Upper lobe of right lung (tissue), 1 donor: ENCODE measurements around the gene UBXN2A. TPM values are rescaled to one million over a fixed set of nuclear protein-coding genes. Genes with fewer than 3 reads are reported as not detected.
"Not testable (repeated sequence)": the region's sequence is repeated elsewhere in the genome, so short reads cannot be mapped to it uniquely, and the experiment has no call there.

Source experiments
- ATAC-seq: fragments of 200-7000 bp; cut with Tn5 transposase; one replicate; pipeline ENCODE4 v1.9.1; 2020; ENCODE audit warnings: mild to moderate bottlenecking, moderate library complexity
- DNase-seq: peaks from one replicate; pipeline ENCODE4 v3.0.0-alpha.2; 2020
- H3K27ac ChIP-seq: fragments of 200-600 bp; one replicate; pipeline ENCODE4 v1.8.0; 2022
- H3K27me3 ChIP-seq: fragments of 200-600 bp; one replicate; pipeline ENCODE4 v1.8.0; 2022; ENCODE audit warnings: mild to moderate bottlenecking
- H3K36me3 ChIP-seq: fragments of 200-600 bp; one replicate; pipeline ENCODE4 v1.8.0; 2022
- H3K4me1 ChIP-seq: fragments of 200-600 bp; one replicate; pipeline ENCODE4 v1.8.0; 2022
- H3K4me3 ChIP-seq: fragments of 200-600 bp; one replicate; pipeline ENCODE4 v1.8.0; 2022; ENCODE audit warnings: mild to moderate bottlenecking
- H3K9me3 ChIP-seq: fragments of 200-600 bp; one replicate; pipeline ENCODE4 v1.8.0; 2022
- CTCF ChIP-seq: fragments of 200-600 bp; IDR thresholded peaks from one replicate; pipeline ENCODE4 v1.8.0; 2022; ENCODE audit warnings: antibody characterized with exemption
- intact Hi-C: fragments of 100-400 bp; cut with DNase I; formaldehyde crosslinking; loops from one replicate; pipeline ENCODE4 v1.11.0; 2022
- total RNA-seq: library from RNA; stranded (reverse); fragmentation: NEBNext Ultra II Directional; extraction: Animal tissue kit (Norgen Biotek cat#: 25700); gene quantifications from one replicate; pipeline ENCODE4 v1.2.1, GENCODE V29; 2021
- donor health status: DM: no; HTN: yes; CAD: no; lungs with severe emphysema.

Gene UBXN2A
- total RNA-seq, 1 donor from 2014 or later = 12.7 TPM

- Histone ChIP-seq H3K27me3 (no peaks in the 10 kb centered on the region), H3K27ac (no peak overlapping the region), H3K4me3 (no peak overlapping the region), H3K9me3 (no peaks in the 10 kb centered on the region), H3K4me1 (no peaks in the 10 kb centered on the region), H3K36me3 (peaks cover 34% of the 10 kb centered on the region)
- no peak for TF ChIP-seq CTCF
- no peak for DNase-seq
- intact Hi-C loops = no loop called here
- no peak for ATAC-seq
Measured at GRCh38 chr2:24038786-24039499, 98.7 kb downstream of the UBXN2A start.

- no peaks in the 10 kb centered on the region for H3K4me1 ChIP-seq
- ATAC-seq (no peak), DNase-seq (no peak)
- H3K36me3 ChIP-seq = peaks cover 34% of the 10 kb centered on the region
- no peaks in the 10 kb centered on the region for H3K9me3 ChIP-seq
- H3K27ac ChIP-seq = no peak overlapping the region
- no peak overlapping the region for H3K4me3 ChIP-seq
- TF ChIP-seq CTCF = no peak
- intact Hi-C loops = no loop called here
- H3K27me3 ChIP-seq = no peaks in the 10 kb centered on the region
Measured at GRCh38 chr2:24040511-24040910, 100.2 kb downstream of the UBXN2A start.

GRCh38 chr2:24043133-24043532 lies 102.9 kb downstream of the UBXN2A start:
- H3K4me1 ChIP-seq, H3K9me3 ChIP-seq, H3K27me3 ChIP-seq, ATAC-seq, H3K4me3 ChIP-seq, intact Hi-C loops, DNase-seq, H3K27ac ChIP-seq: not testable (repeated sequence)
- H3K36me3 ChIP-seq = peaks cover 13% of the 10 kb centered on the region

GRCh38 chr2:24045511-24046508 lies 105.5 kb downstream of the UBXN2A start:
- ATAC-seq (no peak), DNase-seq (no peak)
- no peak for TF ChIP-seq CTCF
- H3K36me3 ChIP-seq = no peaks in the 10 kb centered on the region
- no peak overlapping the region for H3K4me3 ChIP-seq
- intact Hi-C loops = no loop called here
- no peak overlapping the region for H3K27ac ChIP-seq
- H3K4me1 ChIP-seq = peaks cover 17% of the 10 kb centered on the region
- no peaks in the 10 kb centered on the region for H3K9me3 ChIP-seq
- no peaks in the 10 kb centered on the region for H3K27me3 ChIP-seq

- TF ChIP-seq CTCF = no peak
- peak overlapping the region; percentile 81 for H3K4me3 ChIP-seq
- intact Hi-C loops = no loop called here
- H3K27me3 ChIP-seq = no peaks in the 10 kb centered on the region
- H3K4me1 ChIP-seq = peaks cover 17% of the 10 kb centered on the region
- ATAC-seq (no peak), DNase-seq (no peak)
- H3K27ac ChIP-seq = peak overlapping the region; percentile 61
- no peaks in the 10 kb centered on the region for H3K36me3 ChIP-seq
- H3K9me3 ChIP-seq = no peaks in the 10 kb centered on the region
Measured at GRCh38 chr2:24046599-24046929, 106.3 kb downstream of the UBXN2A start.
